Vagina (tissue), 2 donors: Measurements from ENCODE around the gene SMARCD3. TPM values are rescaled to one million over a fixed set of nuclear protein-coding genes. Genes with fewer than 3 reads are reported as not detected.

ENCODE experiments used
- DNase-seq, 2 donors: peaks; one replicate each; pipeline ENCODE4 v3.0.0-alpha.2; 2017; ENCODE audit errors: extremely low spot score in 2 of 2
- H3K27ac ChIP-seq: fragments of 200-600 bp; sonication (generic); one replicate; pipeline ENCODE4 v1.5.1; 2019
- H3K27me3 ChIP-seq: fragments of 200-600 bp; sonication (generic); one replicate; pipeline ENCODE4 v1.5.1; 2019
- H3K36me3 ChIP-seq, 2 donors: fragments of 200-600 bp; sonication (generic); one replicate each; pipeline ENCODE4 v1.5.1; 2017 to 2019
- H3K4me1 ChIP-seq: fragments of 200-600 bp; sonication (generic); one replicate; pipeline ENCODE4 v1.5.1; 2019
- H3K4me3 ChIP-seq, 2 donors: fragments of 200-600 bp; sonication (generic); 1 replicate in 1 of 2; 2 replicates in 1 of 2; pipeline ENCODE4 v1.5.1; 2016 to 2019
- H3K9me3 ChIP-seq: fragments of 200-600 bp; sonication (generic); one replicate; pipeline ENCODE4 v1.5.1; 2019
- CTCF ChIP-seq, 3 experiments: fragments of 450-650 bp in 2 of 3; fragments of 200-600 bp in 1 of 3; sonication (generic) in 1 of 3; IDR thresholded peaks; one replicate each; pipeline ENCODE4 v1.5.1; 2017 to 2019; ENCODE audit warnings: antibody characterized with exemption in 3 of 3, mild to moderate bottlenecking in 2 of 3, moderate library complexity in 2 of 3
- POLR2A ChIP-seq, 2 donors: fragments of 450-650 bp; IDR thresholded peaks; one replicate each; pipeline ENCODE4 v1.6.1; 2017; ENCODE audit warnings: antibody characterized with exemption in 2 of 2, mild to moderate bottlenecking in 2 of 2, moderate library complexity in 2 of 2
- POLR2AphosphoS5 ChIP-seq, 2 donors: sonication (generic); formaldehyde crosslinking; IDR thresholded peaks; one replicate each; pipeline ENCODE4 v1.9.0; 2017; ENCODE audit warnings: antibody characterized with exemption in 2 of 2, mild to moderate bottlenecking in 2 of 2, low read depth in 1 of 2; ENCODE audit not compliant: insufficient read depth in 1 of 2
- intact Hi-C: fragments of 100-400 bp; cut with DNase I; formaldehyde crosslinking; loops from one replicate; pipeline ENCODE4 v1.15.1; 2023
- total RNA-seq: library from RNA; depleted of rRNA; stranded (reverse); fragments of >200 nt; gene quantifications from one replicate; pipeline ENCODE4 v1.2.3, GENCODE V29; 2016

SMARCD3 gene
- total RNA-seq, 1 donor from 2014 or later = 39.8 TPM

GRCh38 chr7:151208253-151208862, 40.1 kb downstream of the SMARCD3 start:
- H3K9me3 ChIP-seq = no peaks in the 10 kb centered on the region

GRCh38 chr7:151207804-151208203, 40.7 kb downstream of the SMARCD3 start:
- Histone ChIP-seq H3K27me3 (no peaks in the 10 kb centered on the region), H3K9me3 (no peaks in the 10 kb centered on the region), H3K4me3 (no peak overlapping the region), H3K4me1 (no peaks in the 10 kb centered on the region), H3K36me3 (no peaks in the 10 kb centered on the region), H3K27ac (no peak overlapping the region)
- DNase-seq = no peak
- TF ChIP-seq POLR2AphosphoS5 (IDR thresholded peaks at IDR 0.05; ENCODE audit: insufficient read depth in 1 of 2, low read depth in 1 of 2) = no peak
- TF ChIP-seq POLR2A (IDR thresholded peaks at IDR 0.05) = no peak
- no peak for TF ChIP-seq CTCF (IDR thresholded peaks at IDR 0.05)
- intact Hi-C loops = no loop called here

More at GRCh38 chr7:151208253-151208862, 40.1 kb downstream of the SMARCD3 start:
- TF ChIP-seq POLR2A (IDR thresholded peaks at IDR 0.05) = no peak
- TF ChIP-seq POLR2AphosphoS5 (IDR thresholded peaks at IDR 0.05; ENCODE audit: insufficient read depth in 1 of 2, low read depth in 1 of 2) = no peak
- TF ChIP-seq CTCF (IDR thresholded peaks at IDR 0.05) = no peak
- Histone ChIP-seq H3K27ac (no peak overlapping the region), H3K4me1 (no peaks in the 10 kb centered on the region), H3K36me3 (peaks cover 0 to 4% of the 10 kb centered on the region in 2 donors), H3K27me3 (no peaks in the 10 kb centered on the region), H3K4me3 (no peak overlapping the region)
- intact Hi-C loops = no loop called here
- DNase-seq = no peak

- no peak overlapping the region for H3K4me3 ChIP-seq
- DNase-seq = no peak
- TF ChIP-seq POLR2A (IDR thresholded peaks at IDR 0.05) = no peak
- no peak for TF ChIP-seq POLR2AphosphoS5 (IDR thresholded peaks at IDR 0.05; ENCODE audit: insufficient read depth in 1 of 2, low read depth in 1 of 2)
- no peak for TF ChIP-seq CTCF (IDR thresholded peaks at IDR 0.05)
- H3K27me3 ChIP-seq = no peaks in the 10 kb centered on the region
- no peaks in the 10 kb centered on the region for H3K9me3 ChIP-seq
- no peaks in the 10 kb centered on the region for H3K4me1 ChIP-seq
- H3K36me3 ChIP-seq = no peaks in the 10 kb centered on the region
- no peak overlapping the region for H3K27ac ChIP-seq
- intact Hi-C loops = no loop called here
Measured at GRCh38 chr7:151207315-151207714, 41.2 kb downstream of the SMARCD3 start.

GRCh38 chr7:151206914-151207313, 41.6 kb downstream of the SMARCD3 start:
- Histone ChIP-seq H3K9me3 (no peaks in the 10 kb centered on the region), H3K4me1 (no peaks in the 10 kb centered on the region), H3K36me3 (no peaks in the 10 kb centered on the region), H3K4me3 (no peak overlapping the region), H3K27ac (no peak overlapping the region), H3K27me3 (no peaks in the 10 kb centered on the region)
- TF ChIP-seq POLR2AphosphoS5 (IDR thresholded peaks at IDR 0.05; ENCODE audit: insufficient read depth in 1 of 2, low read depth in 1 of 2) = no peak
- TF ChIP-seq POLR2A (IDR thresholded peaks at IDR 0.05) = no peak
- TF ChIP-seq CTCF (IDR thresholded peaks at IDR 0.05) = no peak
- intact Hi-C loops = no loop called here
- no peak for DNase-seq

GRCh38 chr7:151205730-151206129, 42.8 kb downstream of the SMARCD3 start:
- intact Hi-C loops = no loop called here
- no peaks in the 10 kb centered on the region for H3K9me3 ChIP-seq
- DNase-seq = no peak
- H3K36me3 ChIP-seq = no peaks in the 10 kb centered on the region
- no peaks in the 10 kb centered on the region for H3K4me1 ChIP-seq
- no peak overlapping the region for H3K4me3 ChIP-seq
- TF ChIP-seq POLR2AphosphoS5 (IDR thresholded peaks at IDR 0.05; ENCODE audit: insufficient read depth in 1 of 2, low read depth in 1 of 2) (no peak), CTCF (IDR thresholded peaks at IDR 0.05) (no peak), POLR2A (IDR thresholded peaks at IDR 0.05) (no peak)
- H3K27ac ChIP-seq = no peak overlapping the region
- H3K27me3 ChIP-seq = no peaks in the 10 kb centered on the region
